ENCODE data around the gene PAK5. TPM values are rescaled to one million over a fixed set of nuclear protein-coding genes. Genes with fewer than 3 reads are reported as not detected.

The PAK5 gene
- total RNA-seq, 2 experiments from 2014 or later: not detected

GRCh38 chr20:9739991-9740390, 98.9 kb downstream of the PAK5 start:
- Histone ChIP-seq H3K27ac (ENCODE audit: low read depth in 1 of 2, low read length in 2 of 2) (no peak overlapping the region), H3K36me3 (ENCODE audit: insufficient read depth, low read length) (no peaks in the 10 kb centered on the region), H3K9me3 (ENCODE audit: control insufficient read depth in 1 of 2, insufficient read depth in 1 of 2, low read length in 2 of 2) (peaks cover 4% of the 10 kb centered on the region in 2 experiments), H3K4me1 (ENCODE audit: insufficient read depth, low read length) (no peaks in the 10 kb centered on the region), H3K27me3 (ENCODE audit: control insufficient read depth in 1 of 2, insufficient read depth in 2 of 2, low read length in 2 of 2) (no peaks in the 10 kb centered on the region), H3K4me3 (ENCODE audit: low read length) (no peak overlapping the region)
- intact Hi-C loops (cut with DNase I, micrococcal nuclease): no loop called here
- POLR2A ChIA-PET: no interaction called here
- no peak for DNase-seq
- Mint-ChIP-seq H3K27me3 (no peaks in the 10 kb centered on the region), H3K36me3 (ENCODE audit: low read depth) (no peaks in the 10 kb centered on the region), H3K4me3 (no peak overlapping the region), H3K4me1 (ENCODE audit: low read depth) (no peaks in the 10 kb centered on the region), H3K27ac (no peak overlapping the region), H3K9me3 (peaks cover 2% of the 10 kb centered on the region)
- CTCF ChIA-PET: no interaction called here
- TF ChIP-seq CTCF (IDR thresholded peaks at IDR 0.05): no peak
- no peak for ATAC-seq (ENCODE audit: poor library complexity)

- no peaks in the 10 kb centered on the region for H3K36me3 ChIP-seq (ENCODE audit: insufficient read depth, low read length)
- no peak for TF ChIP-seq CTCF (IDR thresholded peaks at IDR 0.05)
- intact Hi-C loops (cut with DNase I, micrococcal nuclease): no loop called here
- CTCF ChIA-PET: no interaction called here
- Mint-ChIP-seq H3K4me1 (ENCODE audit: low read depth) (no peaks in the 10 kb centered on the region), H3K36me3 (ENCODE audit: low read depth) (no peaks in the 10 kb centered on the region), H3K9me3 (peaks cover 2% of the 10 kb centered on the region), H3K4me3 (no peak overlapping the region), H3K27ac (no peak overlapping the region), H3K27me3 (no peaks in the 10 kb centered on the region)
- no peaks in the 10 kb centered on the region for H3K27me3 ChIP-seq (ENCODE audit: control insufficient read depth in 1 of 2, insufficient read depth in 2 of 2, low read length in 2 of 2)
- H3K4me1 ChIP-seq (ENCODE audit: insufficient read depth, low read length): no peaks in the 10 kb centered on the region
- H3K4me3 ChIP-seq (ENCODE audit: low read length): no peak overlapping the region
- no peak overlapping the region for H3K27ac ChIP-seq (ENCODE audit: low read depth in 1 of 2, low read length in 2 of 2)
- DNase-seq (no peak), ATAC-seq (ENCODE audit: poor library complexity) (no peak)
- peaks cover 4% of the 10 kb centered on the region in 2 experiments for H3K9me3 ChIP-seq (ENCODE audit: control insufficient read depth in 1 of 2, insufficient read depth in 1 of 2, low read length in 2 of 2)
- POLR2A ChIA-PET: no interaction called here
These were observed 102.5 kb downstream of the PAK5 start for GRCh38 chr20:9736373-9736772.

DNA sequence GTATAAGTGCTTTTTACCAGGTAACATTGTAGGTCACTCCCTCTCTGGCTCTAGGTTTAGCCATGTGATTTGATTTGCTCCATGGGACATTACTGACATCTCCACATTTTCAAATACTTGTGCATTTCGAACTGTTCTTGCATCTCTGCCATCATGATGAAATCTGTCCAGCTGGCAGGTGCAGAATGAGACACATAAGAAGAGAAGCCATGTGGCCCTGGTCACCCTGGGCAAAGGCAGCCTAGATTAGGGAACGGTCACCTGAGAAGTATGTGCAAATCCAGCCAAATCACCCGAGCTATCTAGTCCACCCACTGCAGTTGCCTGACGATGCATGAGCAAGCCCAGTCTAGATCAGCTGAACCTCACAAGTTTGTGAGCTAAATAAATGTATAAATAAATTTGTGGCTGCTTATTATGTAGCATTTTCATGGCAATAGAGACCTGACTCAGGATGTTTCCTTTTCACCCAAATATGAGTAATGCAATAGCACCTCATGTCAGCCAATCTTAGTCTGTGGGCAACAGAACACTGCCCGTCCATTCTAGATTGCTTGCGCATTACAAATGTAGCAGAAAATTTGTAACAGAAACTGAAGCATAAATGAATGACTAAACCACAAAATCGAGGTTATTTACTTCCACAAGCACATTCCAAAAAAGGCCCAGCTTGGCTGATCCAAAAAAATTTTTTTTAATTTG, 115.2 kb downstream of the PAK5 start:
- no peak for TF ChIP-seq CTCF (IDR thresholded peaks at IDR 0.05)
- Histone ChIP-seq H3K9me3 (ENCODE audit: control insufficient read depth in 1 of 2, insufficient read depth in 1 of 2, low read length in 2 of 2) (peaks cover 0 to 6% of the 10 kb centered on the region in 2 experiments), H3K27me3 (ENCODE audit: control insufficient read depth in 1 of 2, insufficient read depth in 2 of 2, low read length in 2 of 2) (no peaks in the 10 kb centered on the region), H3K4me1 (ENCODE audit: insufficient read depth, low read length) (no peaks in the 10 kb centered on the region), H3K36me3 (ENCODE audit: insufficient read depth, low read length) (no peaks in the 10 kb centered on the region), H3K27ac (ENCODE audit: low read depth in 1 of 2, low read length in 2 of 2) (no peak overlapping the region), H3K4me3 (ENCODE audit: low read length) (no peak overlapping the region)
- intact Hi-C loops (cut with DNase I, micrococcal nuclease): no loop called here
- Mint-ChIP-seq H3K27ac (no peak overlapping the region), H3K9me3 (peaks cover 3% of the 10 kb centered on the region), H3K4me1 (ENCODE audit: low read depth) (no peaks in the 10 kb centered on the region), H3K36me3 (ENCODE audit: low read depth) (no peaks in the 10 kb centered on the region), H3K4me3 (no peak overlapping the region), H3K27me3 (no peaks in the 10 kb centered on the region)
- no peak for DNase-seq
- ChIA-PET CTCF (interaction anchor here (0.6 kb wide), 1 partner anchor 592 kb away, joined by 3 read pairs; no protein-coding TSS in a partner anchor), POLR2A (no interaction called here)
- no peak for ATAC-seq (ENCODE audit: poor library complexity)

All from CD4-positive, alpha-beta T cell (primary cell).